ENCODE data around the gene ENPP7.

DNA sequence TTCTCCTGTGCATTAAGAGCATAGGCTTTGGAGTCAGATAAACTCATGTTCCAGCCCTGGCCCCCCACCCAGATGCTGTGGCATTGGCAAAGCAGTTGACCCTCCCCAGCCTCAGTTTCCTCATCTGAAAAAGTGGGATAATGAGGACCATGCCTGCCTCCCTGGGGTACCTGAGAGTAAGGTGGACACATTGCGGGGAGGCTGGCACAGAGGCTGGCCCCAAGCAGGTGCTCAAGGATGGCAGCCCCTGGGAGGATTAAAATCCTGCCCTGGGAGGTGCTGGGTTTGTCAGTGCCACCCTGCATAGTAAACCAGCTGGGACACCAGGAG, 11.8 kb downstream of the ENPP7 start:
- TF ChIP-seq NFIC (IDR thresholded peaks at IDR 0.05) (no peak), FOXM1 (IDR thresholded peaks at IDR 0.05; ENCODE audit: borderline replicate concordance, low read depth) (no peak)
- TF ChIP-seq, protein P1, sequence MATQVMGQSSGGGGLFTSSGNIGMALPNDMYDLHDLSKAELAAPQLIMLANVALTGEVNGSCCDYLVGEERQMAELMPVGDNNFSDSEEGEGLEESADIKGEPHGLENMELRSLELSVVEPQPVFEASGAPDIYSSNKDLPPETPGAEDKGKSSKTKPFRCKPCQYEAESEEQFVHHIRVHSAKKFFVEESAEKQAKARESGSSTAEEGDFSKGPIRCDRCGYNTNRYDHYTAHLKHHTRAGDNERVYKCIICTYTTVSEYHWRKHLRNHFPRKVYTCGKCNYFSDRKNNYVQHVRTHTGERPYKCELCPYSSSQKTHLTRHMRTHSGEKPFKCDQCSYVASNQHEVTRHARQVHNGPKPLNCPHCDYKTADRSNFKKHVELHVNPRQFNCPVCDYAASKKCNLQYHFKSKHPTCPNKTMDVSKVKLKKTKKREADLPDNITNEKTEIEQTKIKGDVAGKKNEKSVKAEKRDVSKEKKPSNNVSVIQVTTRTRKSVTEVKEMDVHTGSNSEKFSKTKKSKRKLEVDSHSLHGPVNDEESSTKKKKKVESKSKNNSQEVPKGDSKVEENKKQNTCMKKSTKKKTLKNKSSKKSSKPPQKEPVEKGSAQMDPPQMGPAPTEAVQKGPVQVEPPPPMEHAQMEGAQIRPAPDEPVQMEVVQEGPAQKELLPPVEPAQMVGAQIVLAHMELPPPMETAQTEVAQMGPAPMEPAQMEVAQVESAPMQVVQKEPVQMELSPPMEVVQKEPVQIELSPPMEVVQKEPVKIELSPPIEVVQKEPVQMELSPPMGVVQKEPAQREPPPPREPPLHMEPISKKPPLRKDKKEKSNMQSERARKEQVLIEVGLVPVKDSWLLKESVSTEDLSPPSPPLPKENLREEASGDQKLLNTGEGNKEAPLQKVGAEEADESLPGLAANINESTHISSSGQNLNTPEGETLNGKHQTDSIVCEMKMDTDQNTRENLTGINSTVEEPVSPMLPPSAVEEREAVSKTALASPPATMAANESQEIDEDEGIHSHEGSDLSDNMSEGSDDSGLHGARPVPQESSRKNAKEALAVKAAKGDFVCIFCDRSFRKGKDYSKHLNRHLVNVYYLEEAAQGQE (IDR thresholded peaks at IDR 0.05; ENCODE audit: low read depth), result no peak

Data from Ishikawa (cell line).